Chondrocyte (in vitro differentiated cells): ENCODE measurements around the gene ZC2HC1C. TPM values are rescaled to one million over a fixed set of nuclear protein-coding genes. Genes with fewer than 3 reads are reported as not detected.

Source experiments
- DNase-seq: peaks from one replicate; pipeline ENCODE4 v3.0.0; 2021; ENCODE audit warnings: mixed read lengths, low spot score
- H3K27ac Mint-ChIP-seq: one replicate; pipeline ENCODE4 v1.8.0; 2021; ENCODE audit warnings: mild to moderate bottlenecking, moderate library complexity, mixed read lengths; ENCODE audit not compliant: unreplicated experiment
- H3K27me3 Mint-ChIP-seq: 2 replicates; pipeline ENCODE4 v1.8.0; 2021; ENCODE audit warnings: low read depth, mixed read lengths
- H3K36me3 Mint-ChIP-seq: 2 replicates; pipeline ENCODE4 v1.8.0; 2021; ENCODE audit warnings: low read depth, mixed read lengths
- H3K4me1 Mint-ChIP-seq: 2 replicates; pipeline ENCODE4 v1.8.0; 2021; ENCODE audit warnings: low read depth, mild to moderate bottlenecking, mixed read lengths
- H3K4me3 Mint-ChIP-seq: one replicate; pipeline ENCODE4 v1.8.0; 2021; ENCODE audit warnings: mild to moderate bottlenecking, moderate library complexity, mixed read lengths; ENCODE audit not compliant: unreplicated experiment
- H3K9me3 Mint-ChIP-seq: 2 replicates; pipeline ENCODE4 v1.8.0; 2021; ENCODE audit warnings: low read depth, mixed read lengths
- CTCF ChIP-seq: fragments of 200-600 bp; sonication (generic); IDR thresholded peaks from 2 replicates; pipeline ENCODE4 v1.5.0; 2021; ENCODE audit warnings: antibody characterized with exemption, mild to moderate bottlenecking, moderate library complexity
- total RNA-seq: library from RNA; stranded (reverse); gene quantifications from 3 replicates; pipeline ENCODE4 v1.2.1, GENCODE V29; 2021

ZC2HC1C gene
- total RNA-seq, 1 donor from 2014 or later = 0.62 TPM

GRCh38 chr14:75096959-75097358, 27.5 kb downstream of the ZC2HC1C start:
- peaks cover 35% of the 10 kb centered on the region for H3K36me3 Mint-ChIP-seq

GRCh38 chr14:75098212-75098611, 28.8 kb downstream of the ZC2HC1C start:
- no peak for TF ChIP-seq CTCF
- H3K27ac Mint-ChIP-seq = no peak overlapping the region
- no peak for DNase-seq
- no peaks in the 10 kb centered on the region for H3K4me1 Mint-ChIP-seq
- no peak overlapping the region for H3K4me3 Mint-ChIP-seq
- H3K27me3 Mint-ChIP-seq = no peaks in the 10 kb centered on the region
- no peaks in the 10 kb centered on the region for H3K9me3 Mint-ChIP-seq
- H3K36me3 Mint-ChIP-seq = peaks cover 35% of the 10 kb centered on the region

More at GRCh38 chr14:75096959-75097358, 27.5 kb downstream of the ZC2HC1C start:
- Mint-ChIP-seq H3K4me1 (no peaks in the 10 kb centered on the region), H3K27me3 (no peaks in the 10 kb centered on the region), H3K4me3 (no peak overlapping the region), H3K9me3 (no peaks in the 10 kb centered on the region), H3K27ac (no peak overlapping the region)
- no peak for TF ChIP-seq CTCF
- DNase-seq = no peak

GRCh38 chr14:75098682-75099081, 29.2 kb downstream of the ZC2HC1C start:
- H3K4me3 Mint-ChIP-seq = no peak overlapping the region
- no peaks in the 10 kb centered on the region for H3K4me1 Mint-ChIP-seq
- no peaks in the 10 kb centered on the region for H3K9me3 Mint-ChIP-seq
- peaks cover 35% of the 10 kb centered on the region for H3K36me3 Mint-ChIP-seq
- DNase-seq = no peak
- H3K27ac Mint-ChIP-seq = no peak overlapping the region
- no peak for TF ChIP-seq CTCF
- no peaks in the 10 kb centered on the region for H3K27me3 Mint-ChIP-seq

- Mint-ChIP-seq H3K36me3 (peaks cover 38% of the 10 kb centered on the region), H3K27me3 (no peaks in the 10 kb centered on the region), H3K4me3 (no peak overlapping the region), H3K9me3 (no peaks in the 10 kb centered on the region), H3K27ac (no peak overlapping the region), H3K4me1 (no peaks in the 10 kb centered on the region)
- DNase-seq = no peak
- no peak for TF ChIP-seq CTCF
Observed at GRCh38 chr14:75101491-75101890, 32.0 kb downstream of the ZC2HC1C start.

DNA sequence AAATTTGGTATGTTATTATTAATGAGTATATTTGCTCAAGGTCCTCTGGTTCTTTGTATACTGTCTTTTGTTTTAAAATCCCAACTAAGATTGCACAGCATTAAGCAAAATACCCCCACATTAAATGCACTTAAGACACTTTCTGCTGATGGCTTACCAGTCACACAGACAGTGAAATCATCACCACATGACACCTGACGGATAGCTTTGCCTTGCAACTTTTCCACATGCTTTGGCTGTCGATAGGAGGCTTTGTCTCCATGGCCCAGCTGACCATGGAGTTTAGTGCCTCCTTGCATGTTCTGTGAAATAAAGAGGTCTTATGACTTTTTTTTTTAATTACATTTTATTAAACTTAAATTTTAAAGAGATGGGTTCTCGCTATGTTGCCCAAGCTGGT, 37.7 kb downstream of the ZC2HC1C start:
- H3K4me3 Mint-ChIP-seq = no peak overlapping the region
- no peaks in the 10 kb centered on the region for H3K27me3 Mint-ChIP-seq
- peaks cover 46% of the 10 kb centered on the region for H3K36me3 Mint-ChIP-seq
- no peaks in the 10 kb centered on the region for H3K9me3 Mint-ChIP-seq
- peaks cover 5% of the 10 kb centered on the region for H3K4me1 Mint-ChIP-seq
- H3K27ac Mint-ChIP-seq = no peak overlapping the region
- no peak for DNase-seq
- no peak for TF ChIP-seq CTCF
